K562 (cell line): ENCODE measurements around the gene FSTL4. TPM values are rescaled to one million over a fixed set of nuclear protein-coding genes. Genes with fewer than 3 reads are reported as not detected.

ENCODE experiments used
- ATAC-seq: fragments of 200-7000 bp; cut with Tn5 transposase; 3 replicates; pipeline ENCODE4 v1.9.1; 2020; ENCODE audit warnings: moderate library complexity
- BruUV-seq: library from RNA; stranded (reverse); fragments of 400-500 nt; replicated peaks from 2 replicates; lab custom pipeline; 2021; lab: Mats Ljungman, UMichigan
- CTCF ChIA-PET: fragments of 300-600 bp; formaldehyde crosslinking; extraction: SDS; loops from one replicate; lab custom pipeline; 2021; ENCODE audit warnings: low intra/inter-chr PET ratio; lab: Yijun Ruan, JAX
- POLR2A ChIA-PET: fragments of 300-600, 350-650 bp; sonication (Branson Sonifier 250); formaldehyde crosslinking; extraction: SDS; loops from one replicate; lab custom pipeline; 2021; ENCODE audit warnings: antibody characterized with exemption, inconsistent platforms; lab: Yijun Ruan, JAX
- DNase-seq, 4 experiments: peaks; one replicate each; pipeline versions ENCODE4 v3.0.0 to v3.0.0-alpha.2; 2011 to 2018; ENCODE audit warnings: low spot score in 3 of 4, mixed read lengths in 3 of 4; ENCODE audit errors: extremely low read depth in 1 of 4
- FAIRE-seq: peaks from 2 replicates; lab custom pipeline; 2011; peaks lifted over from hg19 to GRCh38; lab: Jason Lieb, UNC
- H2AFZ ChIP-seq: 2 replicates; pipeline ENCODE4 v1.6.0; 2011; ENCODE audit warnings: low read depth, low read length, control low read depth, inconsistent platforms
- H3K27ac ChIP-seq: fragments of 200-600 bp; 3 replicates; pipeline ENCODE4 v1.8.0; 2011; ENCODE audit warnings: low read depth, mild to moderate bottlenecking, control low read depth, inconsistent platforms, low read length, moderate library complexity, mixed read lengths; ENCODE audit errors: extremely low read depth
- H3K27me3 ChIP-seq, 2 experiments: fragments of 300-600 bp in 1 of 2; 2 replicates in 1 of 2; 3 replicates in 1 of 2; pipeline versions ENCODE4 v1.6.0 to v1.8.0; 2011; ENCODE audit warnings: inconsistent platforms in 2 of 2, low read length in 2 of 2, mild to moderate bottlenecking in 1 of 2, mixed read lengths in 1 of 2, moderate library complexity in 1 of 2; ENCODE audit not compliant: control insufficient read depth in 2 of 2, insufficient read depth in 2 of 2
- H3K36me3 ChIP-seq: fragments of 300-600 bp; 3 replicates; pipeline ENCODE4 v1.8.0; 2011; ENCODE audit warnings: mild to moderate bottlenecking, low read length, inconsistent platforms; ENCODE audit not compliant: control insufficient read depth, insufficient read depth
- H3K4me1 ChIP-seq, 2 experiments: fragments of 200-600 bp in 1 of 2; replicated peaks in 1 of 2; 2 replicates in 1 of 2; 3 replicates in 1 of 2; pipeline versions ENCODE4 v1.5.1 to v1.8.0; 2011; ENCODE audit warnings: inconsistent platforms in 2 of 2, low read length in 2 of 2, mild to moderate bottlenecking in 1 of 2, mixed read lengths in 1 of 2, moderate library complexity in 1 of 2; ENCODE audit not compliant: control insufficient read depth in 2 of 2, insufficient read depth in 2 of 2
- H3K4me2 ChIP-seq: 2 replicates; pipeline ENCODE4 v1.6.1; 2011; ENCODE audit warnings: low read length, control low read depth, inconsistent platforms, mixed read lengths; ENCODE audit not compliant: insufficient read depth
- H3K4me3 ChIP-seq: fragments of 200-600 bp; sonication (generic), shearing (Covaris generic); 2 replicates; pipeline ENCODE4 v1.5.1; 2016; ENCODE audit warnings: control low read depth, inconsistent platforms
- H3K79me2 ChIP-seq: fragments of 200-600 bp; 3 replicates; pipeline ENCODE4 v1.8.0; 2011; ENCODE audit warnings: low read length, inconsistent platforms; ENCODE audit not compliant: control insufficient read depth, insufficient read depth
- H3K9ac ChIP-seq, 2 experiments: 2 replicates each; pipeline versions ENCODE4 v1.6.0 to v1.6.1; 2011; ENCODE audit warnings: low read depth in 2 of 2, low read length in 2 of 2, control low read depth in 1 of 2, inconsistent platforms in 1 of 2, mild to moderate bottlenecking in 1 of 2, mixed read lengths in 1 of 2; ENCODE audit not compliant: insufficient read depth in 1 of 2
- H3K9me1 ChIP-seq: one replicate; pipeline ENCODE4 v1.6.0; 2011; ENCODE audit warnings: inconsistent platforms, mild to moderate bottlenecking, low read length, moderate library complexity; ENCODE audit not compliant: control insufficient read depth, insufficient read depth
- H3K9me3 ChIP-seq: replicated peaks from 2 replicates; pipeline ENCODE4 v1.5.1; 2011; ENCODE audit warnings: low read depth, low read length, inconsistent platforms; ENCODE audit not compliant: control insufficient read depth, insufficient read depth
- H4K20me1 ChIP-seq: replicated peaks from 2 replicates; pipeline ENCODE4 v1.6.1; 2011; ENCODE audit warnings: low read length, inconsistent platforms, mixed read lengths; ENCODE audit not compliant: control insufficient read depth, insufficient read depth
- ATF4 ChIP-seq: fragments of 450-650 bp; formaldehyde crosslinking; IDR thresholded peaks from 2 replicates; pipeline ENCODE4 v1.4.0; 2022; ENCODE audit warnings: mild to moderate bottlenecking, moderate library complexity
- CTCFL ChIP-seq: IDR thresholded peaks from 2 replicates; pipeline ENCODE4 v1.6.1; 2011; ENCODE audit warnings: borderline replicate concordance, low read depth, mild to moderate bottlenecking, moderate library complexity, low read length; ENCODE audit not compliant: insufficient read depth, poor library complexity, severe bottlenecking
- EGR1 ChIP-seq: fragments of 450-650 bp; conservative IDR thresholded peaks from 2 replicates; pipeline ENCODE4 v1.6.1; 2017; ENCODE audit warnings: mild to moderate bottlenecking
- ELF2 ChIP-seq: fragments of 250-450 bp; sonication (Bioruptor Pico); IDR thresholded peaks from 2 replicates; pipeline ENCODE4 v1.5.0; 2021; ENCODE audit warnings: mild to moderate bottlenecking
- EP400 ChIP-seq: fragments of 450-650 bp; IDR thresholded peaks from 2 replicates; pipeline ENCODE4 v1.6.1; 2017; ENCODE audit warnings: antibody characterized with exemption, mild to moderate bottlenecking, moderate library complexity
- FOXK2 ChIP-seq, 2 experiments: fragments of 450-650 bp; IDR thresholded peaks in 1 of 2; conservative IDR thresholded peaks in 1 of 2; 2 replicates each; pipeline ENCODE4 v1.6.1; 2016; ENCODE audit warnings: low read depth in 2 of 2, mild to moderate bottlenecking in 1 of 2
- KLF6 ChIP-seq: fragments of 250-450 bp; sonication (Bioruptor Pico); IDR thresholded peaks from 2 replicates; pipeline ENCODE4 v1.4.0; 2020; ENCODE audit warnings: mild to moderate bottlenecking, moderate library complexity, borderline replicate concordance
- LEF1 ChIP-seq: fragments of 450-650 bp; IDR thresholded peaks from 2 replicates; pipeline ENCODE4 v1.6.1; 2016; ENCODE audit warnings: mild to moderate bottlenecking
- MIER1 ChIP-seq: fragments of 450-650 bp; IDR thresholded peaks from 2 replicates; pipeline ENCODE4 v1.6.1; 2016; ENCODE audit warnings: antibody characterized with exemption, mild to moderate bottlenecking, low read depth
- POLR2B ChIP-seq: fragments of 450-650 bp; IDR thresholded peaks from 2 replicates; pipeline ENCODE4 v1.6.1; 2018; ENCODE audit warnings: low read depth; ENCODE audit not compliant: partially characterized antibody
- POLR2G ChIP-seq: fragments of 200-400 bp; formaldehyde crosslinking; IDR thresholded peaks from 2 replicates; pipeline ENCODE4 v1.6.1; 2017; ENCODE audit warnings: low read depth, mild to moderate bottlenecking, antibody characterized with exemption, low read length, moderate library complexity
- PTRF ChIP-seq: fragments of 450-650 bp; IDR thresholded peaks from 2 replicates; pipeline ENCODE4 v1.6.1; 2016; ENCODE audit warnings: mild to moderate bottlenecking, missing genetic modification characterization, missing compliant biosample characterization
- SAP30 ChIP-seq: fragments of 200-600 bp; sonication (generic); IDR thresholded peaks from 2 replicates; pipeline ENCODE4 v1.6.1; 2012; ENCODE audit warnings: borderline replicate concordance, low read depth, mild to moderate bottlenecking, moderate library complexity, low read length, control low read depth, inconsistent platforms; ENCODE audit not compliant: insufficient read depth, poor library complexity, severe bottlenecking
- THRA ChIP-seq: fragments of 450-650 bp; IDR thresholded peaks from 2 replicates; pipeline ENCODE4 v1.6.1; 2017; ENCODE audit warnings: mild to moderate bottlenecking, moderate library complexity
- ZNF134 ChIP-seq: fragments of 250-450 bp; sonication (Bioruptor Pico); conservative IDR thresholded peaks from 2 replicates; pipeline ENCODE4 v1.4.0; 2020
- ZNF75A ChIP-seq: fragments of 450-650 bp; formaldehyde crosslinking; IDR thresholded peaks from 2 replicates; pipeline ENCODE4 v1.4.0; 2020; ENCODE audit warnings: mild to moderate bottlenecking
- WGBS: fragments of 100-300 bp; shearing (Covaris generic); methylation state at CpG from one replicate; pipeline ENCODE4 v1.1.6; 2016; ENCODE audit warnings: low coverage, mixed read lengths; ENCODE audit not compliant: insufficient coverage; ENCODE audit errors: missing lambda C conversion rate; 5-methylcytosine and 5-hydroxymethylcytosine counted together
- in situ Hi-C: fragments of 300-500 bp; cut with MboI; formaldehyde crosslinking; loops from 4 replicates; pipeline ENCODE4 v1.15.0; 2018; ENCODE audit warnings: inconsistent platforms, mixed read lengths
- intact Hi-C: fragments of 100-400 bp; cut with micrococcal nuclease; formaldehyde crosslinking; loops from 2 replicates; pipeline ENCODE4 v1.14.2; 2022
- polyA plus RNA-seq, 8 experiments: library from polyadenylated mRNA; depleted of rRNA in 4 of 8; stranded (reverse) in 5 of 8; unstranded in 3 of 8; fragments of >200 nt; fragmentation: Nextera tagmentation in 2 of 8; fragmentation: Illumina TruSeq in 1 of 8; extraction: Ambion mirVana in 2 of 8; extraction: Trizol in 1 of 8; gene quantifications; 2 replicates each; pipeline versions ENCODE4 v1.2.1 to v1.2.3, GENCODE V29; 2011 to 2014; ENCODE audit warnings: inconsistent platforms in 1 of 8, missing spikeins in 1 of 8
- total RNA-seq, 7 experiments: library from RNA; depleted of rRNA in 6 of 7; stranded (reverse); fragments of >200 nt in 6 of 7; fragmentation: Illumina TruSeq in 2 of 7; extraction: Trizol in 2 of 7; gene quantifications; 2 replicates each; pipeline versions ENCODE4 v1.2.1 to v1.2.3, GENCODE V29; 2011 to 2021; ENCODE audit warnings: low replicate concordance in 1 of 7

Gene FSTL4
- total and polyA plus RNA-seq, 9 of the 15 experiments (the other 6 are each of a cell fraction or from before 2014, with no cell fraction given), result 0.08 to 0.18 (median 0.10) TPM; not detected in 5

- ATAC-seq (no peak), DNase-seq (no peak), FAIRE-seq (no peak)
- intact Hi-C loops (no loop called here), in situ Hi-C loops (no loop called here)
- no peak overlapping the region for H3K27ac ChIP-seq
- ChIA-PET CTCF (interaction anchor here (0.8 kb wide), 1 partner anchor 252 kb away, joined by 3 read pairs; no protein-coding TSS in a partner anchor), POLR2A (interaction anchor here (0.5 to 1.2 kb wide), 2 partner anchors 11 to 88 kb away, joined by 3 to 4 read pairs; no protein-coding TSS in a partner anchor)
- peaks cover 8 to 70% of the 10 kb centered on the region in 2 experiments; a peak in 4 of 5 replicates for H3K27me3 ChIP-seq
- WGBS, result 2% methylated on average over 5 of the region's 5 CpGs
- BruUV-seq, result no TSS peak
- H3K36me3 ChIP-seq, result no peaks in the 10 kb centered on the region
- H3K4me2 ChIP-seq, result no peak overlapping the region
- no peak overlapping the region for H3K4me3 ChIP-seq
- no peaks in the 10 kb centered on the region for H3K4me1 ChIP-seq
- H3K9ac ChIP-seq, result no peak overlapping the region
- TF ChIP-seq ZNF134 (CRISPR knock-in tag) (no peak), FOXK2 (conservative IDR thresholded peaks at IDR 0.05 in 1 of 2, IDR thresholded peaks at IDR 0.05 in 1 of 2; ENCODE audit: low read depth in 2 of 2) (no peak), ELF2 (no peak), KLF6 (no peak), POLR2B (no peak), EP400 (no peak), ATF4 (CRISPR knock-in tag) (no peak), EGR1 (no peak), POLR2G (no peak), SAP30 (no peak), ZNF75A (CRISPR knock-in tag) (no peak), PTRF (tag) (no peak), MIER1 (no peak), THRA (no peak), CTCFL (no peak), LEF1 (no peak)
- peaks cover 10% of the 10 kb centered on the region; the same call in 1 of the 2 replicates for H4K20me1 ChIP-seq
- no peaks in the 10 kb centered on the region for H3K9me3 ChIP-seq
- H3K79me2 ChIP-seq, result no peaks in the 10 kb centered on the region
- H3K9me1 ChIP-seq, result no peaks in the 10 kb centered on the region
- H2AFZ ChIP-seq, result no peak overlapping the region
These were observed 289.6 kb downstream of the FSTL4 start for GRCh38 chr5:133322743-133323142.
